Sigmoid colon (tissue), 4 donors: ENCODE measurements around the gene IQSEC3.

Experiments
- CTCF ChIP-seq, 4 experiments: fragments of 450-650 bp in 3 of 4; fragments of 200-600 bp in 1 of 4; IDR thresholded peaks; one replicate each; pipeline ENCODE4 v1.5.1; 2016 to 2019; ENCODE audit warnings: antibody characterized with exemption in 4 of 4, mild to moderate bottlenecking in 3 of 4, moderate library complexity in 2 of 4
- POLR2AphosphoS5 ChIP-seq, 4 donors: sonication (generic); formaldehyde crosslinking; IDR thresholded peaks; one replicate each; pipeline ENCODE4 v1.6.1; 2017; ENCODE audit warnings: antibody characterized with exemption in 4 of 4

- TF ChIP-seq CTCF (IDR thresholded peaks at IDR 0.05) (no peak), POLR2AphosphoS5 (IDR thresholded peaks at IDR 0.05) (no peak)
These were observed 147.6 kb downstream of the IQSEC3 start, which contains the start of gene SLC6A12 for GRCh38 chr12:214003-214741.
